Stimulated activated CD4-positive, alpha-beta T cell treated with anti-CD3 and anti-CD28 coated beads, Interleukin-1b, Interleukin-23, amount 100 ng/mL, for 48 hours (primary cell): Measurements from ENCODE around the gene WIPF1.

Source experiments
- DNase-seq: peaks from one replicate; pipeline ENCODE4 v3.0.0-alpha.2; 2020

Gene WIPF1

DNA sequence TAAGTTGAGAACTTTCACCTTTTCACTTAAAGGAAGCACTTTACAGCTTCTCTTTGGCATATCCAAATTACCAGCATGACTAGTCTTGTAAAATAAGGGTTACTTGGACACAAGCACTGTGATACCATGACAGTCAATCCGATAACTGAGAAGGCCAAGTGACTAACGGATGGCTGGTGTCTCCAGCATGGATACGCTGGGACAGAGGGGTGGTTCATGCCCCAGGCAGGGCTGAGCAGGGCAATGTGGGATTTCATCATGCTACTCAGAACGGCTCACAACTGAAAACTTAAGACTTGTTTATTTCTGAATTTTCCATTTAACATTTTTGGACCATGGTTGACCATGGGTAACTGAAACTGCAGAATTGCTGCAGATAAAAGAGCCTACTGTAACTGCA, 67.7 kb downstream of the WIPF1 start:
- DNase-seq = no peak

DNA sequence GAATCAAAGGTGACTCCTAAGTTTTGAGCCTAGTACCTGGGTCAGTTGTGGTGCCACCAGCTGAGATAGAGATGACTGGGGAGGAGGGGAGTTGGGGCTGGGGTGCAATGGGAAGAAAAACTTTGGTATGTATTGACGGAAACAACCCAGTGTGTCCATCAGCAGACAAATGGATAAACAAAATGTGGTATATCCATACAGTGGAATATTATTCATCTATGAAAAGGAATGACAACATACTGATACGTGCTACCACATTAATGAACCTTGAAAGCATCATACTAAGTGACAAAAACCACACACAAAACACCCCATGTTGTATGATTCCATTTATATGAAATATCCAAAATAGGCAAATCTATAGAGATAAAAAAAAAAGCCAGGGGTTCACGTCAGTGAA, 69.6 kb downstream of the WIPF1 start:
- no peak for DNase-seq

- no peak for DNase-seq
These were observed 70.4 kb downstream of the WIPF1 start for GRCh38 chr2:174527101-174527721.

DNA sequence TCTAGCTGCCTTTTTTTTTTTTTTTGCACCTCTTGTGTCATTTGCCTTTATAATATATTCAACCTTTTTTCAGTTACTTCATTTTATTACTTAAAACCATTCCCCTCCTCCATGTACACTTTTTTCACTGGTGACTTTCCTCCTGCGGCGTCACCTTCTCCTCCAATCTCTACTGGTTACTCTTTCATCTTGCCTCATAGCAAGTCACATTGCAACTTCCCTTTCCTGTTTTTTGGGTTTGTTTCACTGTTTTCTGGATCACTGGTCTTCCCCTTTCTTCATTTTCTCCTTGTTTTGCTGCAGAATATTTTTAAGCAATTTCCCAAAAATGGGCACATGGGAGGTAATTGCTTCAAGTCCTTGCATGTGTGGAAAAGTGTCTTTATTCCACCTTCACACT, 73.1 kb downstream of the WIPF1 start:
- DNase-seq = no peak

DNA sequence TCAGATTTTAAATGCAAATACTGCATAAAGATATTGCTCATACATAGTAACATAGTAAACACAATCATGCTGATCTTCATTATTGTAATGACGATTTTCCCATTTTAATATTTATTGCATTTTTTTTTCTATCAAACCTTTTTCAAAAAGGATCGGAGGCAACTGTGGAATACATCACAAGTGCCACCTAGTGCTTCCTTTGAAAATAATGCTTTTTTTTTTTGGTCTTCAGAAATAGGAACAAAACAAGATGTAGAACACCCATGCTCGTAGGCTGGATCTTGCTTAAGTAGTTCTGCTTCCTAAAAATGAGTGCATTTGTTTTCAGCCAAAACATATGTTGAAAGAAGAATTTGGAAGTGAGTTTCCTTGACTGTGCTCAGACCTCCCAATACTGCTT, 75.1 kb downstream of the WIPF1 start:
- DNase-seq = no peak

DNA sequence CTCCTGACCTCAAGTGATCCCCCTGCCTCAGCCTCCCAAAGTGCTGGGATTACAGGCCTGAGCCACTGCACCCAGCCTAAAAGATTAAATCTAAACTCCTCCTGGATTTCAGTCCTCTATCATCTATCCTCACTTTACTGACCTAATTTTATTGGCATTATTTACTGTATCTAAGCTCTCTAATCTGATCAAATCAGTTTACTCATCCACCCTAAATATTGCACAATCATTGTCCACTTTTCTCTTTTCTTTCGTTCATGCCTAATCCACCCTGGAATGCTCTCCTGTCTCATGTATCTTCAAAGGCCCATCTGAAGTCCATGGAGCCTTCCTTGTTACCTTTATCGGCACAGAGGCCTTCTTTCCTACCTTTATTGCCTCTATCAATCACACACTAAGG, 79.2 kb downstream of the WIPF1 start:
- no peak for DNase-seq

- DNase-seq = no peak
These were observed 80.9 kb downstream of the WIPF1 start for GRCh38 chr2:174516501-174517378.

GRCh38 chr2:174512345-174512744, 85.3 kb downstream of the WIPF1 start:
- no peak for DNase-seq

GRCh38 chr2:174511580-174512260, 85.9 kb downstream of the WIPF1 start:
- no peak for DNase-seq

DNA sequence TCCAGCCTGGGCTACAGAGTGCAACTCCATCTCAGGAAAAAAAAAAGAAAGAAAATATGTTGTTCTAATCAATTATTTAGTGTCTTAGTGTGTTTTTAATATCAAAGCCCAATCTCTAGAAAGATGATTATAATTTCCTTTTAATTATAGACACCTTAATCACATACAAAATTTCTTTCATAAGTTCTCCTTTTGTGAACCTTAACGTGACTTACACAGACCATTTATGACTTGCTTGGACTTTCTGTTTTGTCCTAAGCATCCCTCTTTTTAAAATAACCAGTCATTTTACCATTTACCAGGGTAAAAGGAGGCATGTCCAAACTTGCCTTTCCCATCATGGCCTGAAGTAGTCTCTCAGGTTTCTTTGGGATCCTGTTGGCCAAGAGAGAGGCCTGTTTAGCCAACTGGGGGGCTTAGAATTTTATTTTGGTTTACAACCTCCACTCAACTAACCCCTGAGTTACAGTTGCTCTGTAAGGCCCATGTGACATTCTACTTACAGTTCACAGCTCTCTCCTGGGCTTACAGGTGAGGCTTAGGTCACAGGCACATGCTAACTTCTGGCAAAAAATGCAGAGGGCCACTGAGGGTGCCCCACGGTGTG, 86.9 kb downstream of the WIPF1 start:
- no peak for DNase-seq
